Right lobe of liver (tissue), 4 donors: ENCODE measurements around the gene VPS8.

Experiments
- POLR2A ChIP-seq: fragments of 450-650 bp; IDR thresholded peaks from one replicate; pipeline ENCODE4 v1.6.1; 2017; ENCODE audit warnings: antibody characterized with exemption, mild to moderate bottlenecking
- TF ChIP-seq, protein P1 (sequence below), 4 donors: fragments of 200-600 bp in 3 of 4; fragments of 450-650 bp in 1 of 4; IDR thresholded peaks; one replicate each; pipeline versions ENCODE4 v1.5.1 to v1.8.0; 2016 to 2022; ENCODE audit warnings: antibody characterized with exemption in 4 of 4, mild to moderate bottlenecking in 2 of 4
- donor health status: DM: no; HTN: no; CAD: no.
- donor health status: DM: no; HTN: no; CAD: no.
- donor health status: DM: no; HTN: yes; CAD: no.

DNA sequence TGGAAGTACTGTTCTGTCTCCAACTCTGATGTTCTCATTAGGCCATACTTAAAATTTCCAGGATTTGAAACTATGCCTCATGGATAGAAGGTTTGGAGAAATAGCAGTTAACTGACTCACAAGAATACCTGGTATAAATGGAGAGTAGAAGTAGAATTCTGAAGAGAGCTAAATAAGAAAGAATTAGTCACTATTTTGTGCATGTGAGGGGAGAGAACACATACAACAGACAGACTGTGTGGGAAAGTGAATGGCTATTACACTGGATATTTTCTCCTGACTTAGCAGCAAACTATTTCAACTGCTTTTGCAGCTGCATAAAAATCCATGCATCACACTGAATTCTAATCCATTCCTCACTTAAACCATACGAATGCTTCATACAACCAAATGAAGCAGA lies 269.6 kb downstream of the VPS8 start:
- TF ChIP-seq, protein P1, sequence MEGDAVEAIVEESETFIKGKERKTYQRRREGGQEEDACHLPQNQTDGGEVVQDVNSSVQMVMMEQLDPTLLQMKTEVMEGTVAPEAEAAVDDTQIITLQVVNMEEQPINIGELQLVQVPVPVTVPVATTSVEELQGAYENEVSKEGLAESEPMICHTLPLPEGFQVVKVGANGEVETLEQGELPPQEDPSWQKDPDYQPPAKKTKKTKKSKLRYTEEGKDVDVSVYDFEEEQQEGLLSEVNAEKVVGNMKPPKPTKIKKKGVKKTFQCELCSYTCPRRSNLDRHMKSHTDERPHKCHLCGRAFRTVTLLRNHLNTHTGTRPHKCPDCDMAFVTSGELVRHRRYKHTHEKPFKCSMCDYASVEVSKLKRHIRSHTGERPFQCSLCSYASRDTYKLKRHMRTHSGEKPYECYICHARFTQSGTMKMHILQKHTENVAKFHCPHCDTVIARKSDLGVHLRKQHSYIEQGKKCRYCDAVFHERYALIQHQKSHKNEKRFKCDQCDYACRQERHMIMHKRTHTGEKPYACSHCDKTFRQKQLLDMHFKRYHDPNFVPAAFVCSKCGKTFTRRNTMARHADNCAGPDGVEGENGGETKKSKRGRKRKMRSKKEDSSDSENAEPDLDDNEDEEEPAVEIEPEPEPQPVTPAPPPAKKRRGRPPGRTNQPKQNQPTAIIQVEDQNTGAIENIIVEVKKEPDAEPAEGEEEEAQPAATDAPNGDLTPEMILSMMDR (IDR thresholded peaks at IDR 0.05), result no peak
- TF ChIP-seq POLR2A, result no peak
